Mucosa of descending colon (tissue), 3 donors: Measurements from ENCODE around the gene ANKRD11. TPM values are rescaled to one million over a fixed set of nuclear protein-coding genes. Genes with fewer than 3 reads are reported as not detected.
"Not testable (repeated sequence)": the region's sequence is repeated elsewhere in the genome, so short reads cannot be mapped to it uniquely, and the experiment has no call there.

Experiments used
- ATAC-seq: fragments of 200-7000 bp; cut with Tn5 transposase; one replicate; pipeline ENCODE4 v1.9.1; 2020; ENCODE audit warnings: mild to moderate bottlenecking, moderate library complexity
- DNase-seq, 3 donors: peaks; one replicate each; pipeline ENCODE4 v3.0.0-alpha.2; 2020
- H3K36me3 ChIP-seq: fragments of 200-600 bp; one replicate; pipeline ENCODE4 v1.8.0; 2021; ENCODE audit warnings: low read depth, mild to moderate bottlenecking
- H3K4me1 ChIP-seq: fragments of 200-600 bp; one replicate; pipeline ENCODE4 v1.8.0; 2021; ENCODE audit warnings: low read depth, mild to moderate bottlenecking
- H3K4me3 ChIP-seq: fragments of 200-600 bp; one replicate; pipeline ENCODE4 v1.8.0; 2021; ENCODE audit warnings: mild to moderate bottlenecking
- H3K9me3 ChIP-seq: fragments of 200-600 bp; one replicate; pipeline ENCODE4 v1.8.0; 2021; ENCODE audit warnings: mild to moderate bottlenecking
- intact Hi-C, 2 donors: fragments of 100-400 bp; cut with DNase I in 1 of 2; cut with micrococcal nuclease in 1 of 2; formaldehyde crosslinking; loops; one replicate each; pipeline versions ENCODE4 v1.11.0 to v1.11.1; 2022; cut with DNase I, micrococcal nuclease
- total RNA-seq, 3 donors: library from RNA; stranded (reverse); fragmentation: NEBNext Ultra II Directional in 2 of 3; extraction: Animal tissue kit (Norgen Biotek cat#: 25700) in 2 of 3; gene quantifications; one replicate each; pipeline versions ENCODE4 v1.2.1 to v1.2.4, GENCODE V29; 2021 to 2023
- TF ChIP-seq, protein P1 (sequence below): fragments of 200-600 bp; IDR thresholded peaks from one replicate; pipeline ENCODE4 v1.8.0; 2022; ENCODE audit warnings: antibody characterized with exemption, mild to moderate bottlenecking
- donor health status: DM: no; HTN: no; CAD: no; lungs with moderate emphysema.
- donor health status: DM: no; HTN: no; CAD: no.
- donor health status: DM: no; HTN: yes; CAD: no.

The ANKRD11 gene
- total RNA-seq, 3 donors from 2014 or later, result 125 to 127 (median 127) TPM

DNA sequence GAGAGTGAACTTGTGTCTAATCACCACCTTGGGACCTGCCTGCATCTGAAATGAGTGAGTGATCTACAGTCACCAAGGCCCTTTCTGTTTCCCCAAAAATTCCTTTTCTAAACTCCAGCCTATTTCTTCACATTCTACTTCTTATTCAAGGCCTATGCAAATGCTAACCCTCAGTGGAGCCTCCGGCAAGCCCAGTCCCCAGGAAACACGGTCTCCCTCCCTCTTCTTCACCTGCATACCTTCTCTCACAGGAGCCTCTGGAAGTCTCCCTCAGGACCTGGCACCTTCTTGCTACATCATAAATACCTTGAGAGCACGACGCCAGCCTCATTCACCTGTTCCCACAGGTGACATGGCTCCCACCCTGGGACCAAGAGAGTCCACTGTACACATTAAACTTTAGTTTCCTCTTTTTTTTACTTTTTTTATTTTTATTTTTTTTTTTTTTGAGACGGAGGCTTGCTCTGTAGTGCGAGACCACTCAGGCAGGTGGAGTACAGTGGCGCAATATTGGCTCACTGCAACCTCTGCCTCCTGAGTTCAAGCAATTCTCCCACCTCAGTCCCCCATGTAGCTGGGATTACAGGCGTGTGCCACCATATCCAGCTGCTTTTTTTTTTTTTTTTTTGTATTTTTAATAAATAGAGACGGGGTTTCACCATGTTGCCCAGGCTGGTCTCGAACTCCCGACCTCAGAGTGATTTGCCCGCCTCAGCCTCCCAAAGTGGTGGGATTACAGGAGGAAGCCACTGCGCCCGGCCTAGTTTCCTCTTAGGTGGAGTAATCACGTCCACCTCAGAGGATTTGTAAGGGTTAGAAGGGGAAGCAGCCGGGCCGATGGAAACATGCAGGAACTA lies 97.3 kb downstream of the ANKRD11 start:
- H3K36me3 ChIP-seq, result no peaks in the 10 kb centered on the region
- TF ChIP-seq, protein P1, sequence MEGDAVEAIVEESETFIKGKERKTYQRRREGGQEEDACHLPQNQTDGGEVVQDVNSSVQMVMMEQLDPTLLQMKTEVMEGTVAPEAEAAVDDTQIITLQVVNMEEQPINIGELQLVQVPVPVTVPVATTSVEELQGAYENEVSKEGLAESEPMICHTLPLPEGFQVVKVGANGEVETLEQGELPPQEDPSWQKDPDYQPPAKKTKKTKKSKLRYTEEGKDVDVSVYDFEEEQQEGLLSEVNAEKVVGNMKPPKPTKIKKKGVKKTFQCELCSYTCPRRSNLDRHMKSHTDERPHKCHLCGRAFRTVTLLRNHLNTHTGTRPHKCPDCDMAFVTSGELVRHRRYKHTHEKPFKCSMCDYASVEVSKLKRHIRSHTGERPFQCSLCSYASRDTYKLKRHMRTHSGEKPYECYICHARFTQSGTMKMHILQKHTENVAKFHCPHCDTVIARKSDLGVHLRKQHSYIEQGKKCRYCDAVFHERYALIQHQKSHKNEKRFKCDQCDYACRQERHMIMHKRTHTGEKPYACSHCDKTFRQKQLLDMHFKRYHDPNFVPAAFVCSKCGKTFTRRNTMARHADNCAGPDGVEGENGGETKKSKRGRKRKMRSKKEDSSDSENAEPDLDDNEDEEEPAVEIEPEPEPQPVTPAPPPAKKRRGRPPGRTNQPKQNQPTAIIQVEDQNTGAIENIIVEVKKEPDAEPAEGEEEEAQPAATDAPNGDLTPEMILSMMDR, result no peak
- H3K9me3 ChIP-seq, result no peaks in the 10 kb centered on the region
- ATAC-seq, result no peak
- intact Hi-C loops, result no loop called here
- peaks cover 21% of the 10 kb centered on the region for H3K4me1 ChIP-seq
- H3K4me3 ChIP-seq, result no peak overlapping the region
- DNase-seq, result no peak

DNA sequence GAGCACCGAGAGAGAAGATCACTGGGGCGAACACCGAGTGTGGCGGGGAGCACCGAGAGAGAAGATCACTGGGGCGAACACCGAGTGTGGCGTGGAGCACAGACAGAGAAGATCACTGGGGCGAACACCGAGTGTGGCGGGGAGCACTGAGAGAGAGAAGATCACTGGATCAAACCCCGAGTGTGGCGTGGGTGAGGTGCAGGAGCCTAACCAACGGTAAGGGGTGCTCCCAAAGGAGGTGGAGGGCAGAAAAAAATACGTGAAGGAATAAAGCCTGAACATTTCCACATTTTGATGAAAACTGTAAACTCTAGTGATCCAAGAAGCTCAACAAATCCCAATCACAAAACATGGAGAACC lies 100.2 kb downstream of the ANKRD11 start:
- ATAC-seq, H3K4me3 ChIP-seq, H3K9me3 ChIP-seq, DNase-seq, intact Hi-C loops, H3K36me3 ChIP-seq: not testable (repeated sequence)
- peaks cover 18% of the 10 kb centered on the region for H3K4me1 ChIP-seq

DNA sequence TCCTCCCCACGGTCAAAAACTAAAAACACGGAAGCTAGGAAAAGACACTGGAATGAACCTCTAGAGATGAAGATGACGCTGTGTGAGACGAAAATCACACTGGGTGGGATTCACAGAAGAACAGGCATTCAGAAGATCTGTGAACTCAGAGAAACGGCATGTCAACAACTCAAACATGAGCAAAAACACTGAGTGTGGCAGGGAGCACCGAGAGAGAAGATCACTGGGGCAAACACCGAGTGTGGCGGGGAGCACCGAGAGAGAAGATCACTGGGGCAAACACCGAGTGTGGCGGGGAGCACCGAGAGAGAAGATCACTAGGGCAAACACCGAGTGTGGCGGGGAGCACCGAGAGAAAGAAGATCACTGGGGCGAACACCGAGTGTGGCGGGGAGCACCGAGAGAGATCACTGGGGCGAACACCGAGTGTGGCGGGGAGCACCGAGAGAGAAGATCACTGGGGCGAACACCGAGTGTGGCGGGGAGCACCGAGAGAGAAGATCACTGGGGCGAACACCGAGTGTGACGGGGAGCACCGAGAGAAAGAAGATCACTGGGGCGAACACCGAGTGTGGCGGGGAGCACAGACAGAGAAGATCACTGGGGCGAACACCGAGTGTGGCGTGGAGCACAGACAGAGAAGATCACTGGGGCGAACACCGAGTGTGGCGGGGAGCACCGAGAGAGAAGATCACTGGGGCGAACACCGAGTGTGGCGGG lies 100.7 kb downstream of the ANKRD11 start:
- intact Hi-C loops, result not testable (repeated sequence)

DNA sequence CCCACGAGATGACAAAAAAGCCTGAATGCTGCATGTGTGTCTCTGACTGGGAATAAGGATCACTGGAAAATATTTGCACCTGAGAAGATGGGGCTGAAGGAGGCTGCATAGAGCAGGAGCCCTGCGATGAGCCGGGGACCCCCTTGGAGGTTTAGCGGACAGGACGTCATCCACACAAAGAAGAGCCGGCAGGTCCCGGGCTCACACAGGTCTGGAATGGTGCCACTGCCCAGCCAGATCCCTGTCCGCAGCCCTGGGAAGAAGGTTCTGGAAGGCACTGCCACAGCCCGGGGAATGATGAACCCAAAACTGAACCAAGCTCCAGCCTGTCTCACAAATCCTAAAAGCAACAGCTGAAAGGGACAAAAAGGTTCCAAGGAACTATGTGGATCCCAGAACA lies 101.8 kb downstream of the ANKRD11 start:
- Histone ChIP-seq H3K4me1 (peaks cover 17% of the 10 kb centered on the region), H3K4me3 (no peak overlapping the region), H3K36me3 (no peaks in the 10 kb centered on the region), H3K9me3 (no peaks in the 10 kb centered on the region)
- ATAC-seq (no peak), DNase-seq (no peak)
- TF ChIP-seq, protein P1, result no peak
- intact Hi-C loops, result no loop called here

More for the DNA sequence above, 100.7 kb downstream of the ANKRD11 start:
- ATAC-seq, DNase-seq, H3K4me3 ChIP-seq, H3K9me3 ChIP-seq, H3K36me3 ChIP-seq: not testable (repeated sequence)
- H3K4me1 ChIP-seq, result peaks cover 17% of the 10 kb centered on the region

DNA sequence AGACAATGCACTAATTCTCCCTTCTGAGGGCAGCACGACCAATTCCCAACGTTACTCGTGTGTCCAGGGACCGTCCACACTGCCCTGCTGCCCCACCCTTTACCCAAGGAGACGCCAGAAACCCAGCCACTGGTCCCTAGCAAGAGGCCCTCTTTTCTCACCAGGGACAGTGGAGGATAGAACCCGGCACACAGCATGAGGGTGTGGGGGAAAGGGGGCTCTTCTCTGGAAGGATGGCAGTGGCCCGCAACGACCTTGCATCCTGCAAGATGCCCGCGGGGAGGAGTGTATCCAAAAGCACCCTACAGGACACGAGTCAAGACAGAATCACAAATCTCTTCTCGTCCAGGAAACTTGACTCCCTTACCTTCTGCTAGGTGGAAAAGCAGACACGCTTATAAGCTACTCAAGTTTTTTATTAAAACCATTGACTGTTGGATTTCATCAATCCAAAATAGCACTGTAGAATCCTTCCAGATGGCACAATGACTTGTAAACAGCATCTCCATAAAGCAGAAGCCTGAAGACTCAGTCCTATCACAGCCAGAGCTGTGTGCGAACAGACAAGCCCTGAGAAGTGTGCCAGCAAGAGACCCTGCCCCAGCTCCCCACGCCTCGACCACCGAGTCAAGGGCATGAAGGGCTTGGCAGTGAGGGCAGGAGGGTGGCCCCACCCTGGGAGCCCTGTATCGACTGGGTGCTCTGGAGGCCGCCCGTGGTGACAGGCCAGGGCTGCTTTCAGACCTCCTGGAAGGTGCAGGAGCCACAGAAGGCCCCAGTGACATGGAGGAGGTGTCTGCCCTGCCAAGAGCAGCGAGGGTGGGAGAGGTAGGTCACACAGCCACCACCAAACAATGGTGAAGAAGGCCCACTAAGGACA lies 103.8 kb downstream of the ANKRD11 start:
- no peaks in the 10 kb centered on the region for H3K36me3 ChIP-seq
- no peaks in the 10 kb centered on the region for H3K9me3 ChIP-seq
- intact Hi-C loops, result no loop called here
- TF ChIP-seq, protein P1, result no peak
- H3K4me3 ChIP-seq, result no peak overlapping the region
- no peak for ATAC-seq
- no peak for DNase-seq
- H3K4me1 ChIP-seq, result peaks cover 32% of the 10 kb centered on the region

DNA sequence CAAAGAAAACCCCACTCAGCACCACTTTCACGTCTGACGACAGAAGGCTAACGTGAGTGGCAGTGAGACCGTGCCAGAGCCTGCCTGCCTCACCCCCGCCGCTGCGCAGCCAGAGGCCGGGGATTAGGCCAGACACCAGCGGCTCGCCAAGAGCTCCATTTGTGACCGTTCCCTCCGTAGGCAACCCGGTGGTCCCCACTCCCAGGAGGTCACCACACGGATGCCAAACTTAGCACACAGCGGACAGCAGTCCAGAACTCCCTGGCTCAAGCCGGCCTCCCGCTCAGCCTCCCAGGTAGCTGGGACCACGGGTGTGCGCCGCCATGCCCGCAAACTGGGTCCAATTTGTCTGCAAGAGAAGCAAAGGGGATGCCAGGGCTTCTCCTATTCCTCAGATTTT lies 104.6 kb downstream of the ANKRD11 start:
- Histone ChIP-seq H3K9me3 (no peaks in the 10 kb centered on the region), H3K4me3 (no peak overlapping the region), H3K36me3 (no peaks in the 10 kb centered on the region), H3K4me1 (peaks cover 32% of the 10 kb centered on the region)
- DNase-seq (no peak), ATAC-seq (no peak)
- TF ChIP-seq, protein P1, result no peak
- intact Hi-C loops, result no loop called here
